HG03457 (cell line): ENCODE data around the gene NUDT5.
A peak's percentile ranks its signal among the peaks of the same experiment; 100 is the strongest.

Experiments used
- ATAC-seq: cut with Tn5 transposase; IDR thresholded peaks from one replicate; pipeline ENCODE4 v1.9.1; 2021; ENCODE audit warnings: moderate number of reproducible peaks; ENCODE audit not compliant: unreplicated experiment

The NUDT5 gene

DNA sequence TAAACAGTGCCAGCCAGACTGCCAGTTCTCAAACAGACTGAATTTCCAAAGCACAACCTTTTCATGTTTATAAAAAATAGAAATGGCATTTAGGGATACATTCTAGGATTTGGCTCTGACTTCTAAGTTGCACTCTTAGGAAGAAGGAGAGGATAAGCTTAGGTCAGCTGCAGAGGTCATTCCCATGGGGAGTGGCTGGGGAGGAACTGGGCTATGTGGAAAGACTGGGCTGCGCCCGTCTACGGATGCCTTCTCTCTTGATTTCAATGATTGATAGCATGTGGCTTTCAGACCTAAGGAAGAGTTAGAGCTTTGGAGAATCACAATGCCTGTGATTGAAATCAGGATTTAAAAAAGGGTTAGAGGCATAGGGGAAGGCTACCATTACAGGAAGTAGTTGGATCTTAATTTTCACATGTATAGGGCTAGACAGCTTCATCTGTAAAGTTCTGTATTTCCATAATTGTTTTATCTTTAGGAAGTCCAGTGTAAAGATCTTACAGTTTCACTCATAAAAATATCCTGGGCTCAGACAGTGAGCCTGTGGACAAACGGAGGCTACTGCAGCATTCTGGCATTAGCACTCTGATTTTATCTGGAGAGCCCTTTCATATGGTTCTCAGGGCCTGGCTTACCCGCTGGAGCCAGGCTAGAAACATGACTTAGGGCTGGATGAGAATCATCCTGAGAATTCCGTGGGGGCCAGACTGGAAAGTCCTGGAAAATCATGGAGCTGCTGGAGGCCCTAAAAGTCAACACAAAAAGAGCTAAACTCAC, 29.5 kb downstream of the NUDT5 start:
- no peak for ATAC-seq

DNA sequence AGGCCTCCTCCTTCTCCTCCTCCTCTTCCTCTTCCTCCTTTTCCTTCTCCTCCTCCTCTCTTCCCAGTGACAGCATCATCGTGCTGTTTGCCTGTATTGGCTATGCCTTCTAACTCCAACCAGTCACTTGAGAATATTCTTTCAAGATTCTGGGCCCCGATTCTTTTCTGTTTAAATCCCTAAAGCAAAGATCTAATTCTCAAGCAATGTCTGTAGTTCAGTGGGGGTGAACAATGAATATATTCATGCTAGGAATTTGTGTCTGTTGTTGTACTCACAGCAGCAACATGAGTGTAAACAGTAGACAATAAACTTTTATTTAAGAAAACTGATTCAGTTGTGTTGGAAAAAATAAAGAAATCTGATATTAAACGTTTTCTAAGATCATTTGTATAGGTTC, 30.7 kb downstream of the NUDT5 start:
- ATAC-seq: no peak

DNA sequence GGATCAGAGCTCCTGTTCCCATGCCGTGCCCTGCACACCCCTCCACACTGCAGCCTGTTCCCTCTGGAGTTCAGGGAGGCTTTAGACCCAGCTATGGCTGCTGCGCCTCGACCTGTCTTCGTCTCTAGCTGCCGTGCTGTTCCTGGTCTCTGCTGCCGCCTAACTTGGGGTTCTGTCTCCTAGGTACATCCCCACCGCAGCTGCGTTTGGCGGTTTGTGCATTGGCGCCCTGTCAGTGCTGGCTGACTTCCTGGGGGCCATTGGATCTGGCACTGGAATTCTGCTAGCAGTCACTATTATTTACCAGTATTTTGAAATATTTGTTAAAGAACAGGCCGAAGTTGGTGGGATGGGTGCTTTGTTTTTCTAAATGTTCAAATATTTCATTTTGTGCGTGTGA, 31.6 kb downstream of the NUDT5 start:
- ATAC-seq: no peak

DNA sequence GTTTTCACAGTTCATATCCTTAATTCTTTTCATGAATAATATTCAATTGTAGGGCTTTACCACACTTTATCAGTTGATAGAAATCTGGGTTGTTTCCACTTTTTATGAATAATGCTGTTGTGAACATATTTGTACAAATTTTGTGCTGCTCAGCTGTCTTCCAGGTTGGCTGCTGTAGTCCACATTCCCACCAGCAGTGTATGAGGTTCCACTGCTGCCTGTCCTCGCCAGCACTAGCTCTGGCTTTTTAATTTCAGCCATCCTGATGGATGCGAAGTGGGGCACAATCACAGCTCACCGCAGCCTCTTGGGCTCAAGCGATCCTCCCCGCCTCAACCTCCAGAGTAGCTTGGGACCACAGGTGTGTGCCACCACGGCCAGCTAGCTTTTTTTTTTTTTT, 32.8 kb downstream of the NUDT5 start:
- no peak for ATAC-seq

DNA sequence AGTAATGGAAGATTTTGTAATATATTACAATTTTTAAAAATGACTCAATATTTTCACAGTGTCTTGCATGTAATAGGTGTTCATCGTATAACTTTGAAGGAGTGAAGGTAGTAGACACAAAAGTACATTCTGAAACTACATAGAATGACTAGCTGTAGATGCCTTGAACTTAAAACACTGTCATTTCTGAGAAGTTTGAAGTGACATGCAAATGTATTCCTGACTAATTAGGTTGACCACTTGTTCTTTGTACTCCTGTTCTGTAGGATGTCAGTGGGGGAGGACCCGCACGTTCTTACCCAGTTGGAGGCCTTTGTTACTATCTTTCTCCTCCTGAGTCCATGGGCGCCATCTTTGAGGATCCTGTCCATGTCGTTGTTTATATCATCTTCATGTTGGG, 35.0 kb downstream of the NUDT5 start:
- no peak for ATAC-seq

DNA sequence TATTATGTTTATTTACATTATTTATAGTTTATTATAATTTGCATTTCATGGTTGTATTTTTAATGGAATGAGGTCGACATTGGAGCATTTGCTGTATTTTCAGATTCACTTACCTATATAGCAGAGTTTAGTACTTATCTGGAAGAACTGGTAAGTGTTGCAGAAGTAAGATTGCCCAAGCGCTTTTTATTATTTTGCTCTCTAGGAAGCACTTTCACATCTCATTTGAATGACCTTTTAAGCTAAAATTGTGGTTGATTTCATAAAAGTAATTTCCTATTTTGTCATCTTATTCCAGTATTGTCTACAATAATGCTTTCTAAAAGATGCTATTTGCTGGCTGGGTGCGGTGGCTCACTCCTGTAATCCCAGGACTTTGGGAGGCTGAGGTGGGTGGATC, 37.6 kb downstream of the NUDT5 start:
- no peak for ATAC-seq

DNA sequence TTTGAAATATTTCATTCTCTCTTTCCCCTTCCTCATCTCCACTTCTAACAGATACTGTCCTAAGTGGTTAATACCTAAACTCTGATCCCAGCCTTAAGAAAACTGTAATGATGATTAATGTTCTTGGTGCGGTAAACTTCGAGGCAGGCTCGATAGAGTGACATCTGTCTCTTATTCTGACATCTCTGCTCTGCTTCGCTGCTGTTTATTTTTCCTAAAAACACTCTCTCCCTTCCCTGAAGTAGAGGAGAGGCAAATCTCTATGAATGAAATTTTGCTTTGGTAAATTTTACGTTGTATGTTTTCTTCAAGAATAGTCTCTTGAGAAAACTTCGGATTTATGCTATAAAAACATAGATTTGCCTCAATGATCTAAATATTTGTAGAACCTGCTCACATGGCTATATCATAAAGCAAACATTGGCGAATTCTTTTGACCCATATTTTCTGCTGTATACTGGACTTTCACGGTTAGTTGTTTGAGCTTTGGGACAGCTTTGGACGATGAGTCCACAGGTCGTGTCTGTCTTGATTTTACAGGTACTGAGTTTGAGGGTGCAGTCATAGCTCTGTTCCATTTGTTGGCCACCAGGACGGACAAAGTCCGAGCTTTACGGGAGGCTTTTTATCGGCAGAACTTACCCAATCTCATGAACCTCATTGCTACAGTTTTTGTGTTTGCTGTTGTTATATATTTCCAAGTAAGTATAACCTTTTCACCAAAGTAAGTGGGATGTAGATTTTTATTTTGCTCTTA, 39.1 kb downstream of the NUDT5 start:
- ATAC-seq: no peak

DNA sequence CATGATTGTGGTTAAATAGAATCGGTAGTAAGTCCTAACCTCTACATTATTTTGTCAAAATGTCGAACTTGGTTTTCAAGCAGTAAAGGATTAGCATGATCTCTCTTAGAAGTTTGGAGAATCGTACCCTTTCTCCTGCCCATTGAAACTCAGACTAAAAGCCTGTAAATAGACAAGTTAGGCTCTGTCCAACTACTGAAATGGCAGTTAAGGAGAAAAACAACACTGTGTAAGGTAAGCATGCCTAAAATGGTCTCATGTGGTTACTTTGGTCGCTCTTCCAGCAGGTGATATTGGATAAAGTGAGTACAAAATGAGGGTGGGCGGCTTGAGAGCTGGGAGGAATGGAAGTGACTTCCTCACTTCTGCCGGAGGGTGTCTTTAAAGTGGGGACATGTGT, 41.2 kb downstream of the NUDT5 start:
- no peak for ATAC-seq

DNA sequence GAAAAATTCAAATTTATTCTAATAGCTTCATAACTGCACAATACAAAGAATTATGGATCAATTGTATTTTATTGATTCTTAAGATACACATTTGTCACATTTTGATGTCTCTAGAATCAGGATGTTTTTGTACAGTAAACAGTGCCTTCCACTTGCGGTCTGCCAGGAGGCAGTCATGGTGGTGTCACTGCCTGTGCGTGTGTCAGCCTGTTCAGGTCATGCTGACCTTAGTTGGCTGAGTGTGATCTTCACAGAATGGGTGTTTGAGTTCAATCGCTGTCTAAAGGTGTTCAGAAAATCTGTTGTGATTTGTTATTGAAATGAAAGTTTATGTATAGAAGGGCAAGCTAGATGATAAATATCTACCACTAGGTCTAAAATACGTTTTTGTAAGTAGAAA, 45.5 kb downstream of the NUDT5 start:
- no peak for ATAC-seq

DNA sequence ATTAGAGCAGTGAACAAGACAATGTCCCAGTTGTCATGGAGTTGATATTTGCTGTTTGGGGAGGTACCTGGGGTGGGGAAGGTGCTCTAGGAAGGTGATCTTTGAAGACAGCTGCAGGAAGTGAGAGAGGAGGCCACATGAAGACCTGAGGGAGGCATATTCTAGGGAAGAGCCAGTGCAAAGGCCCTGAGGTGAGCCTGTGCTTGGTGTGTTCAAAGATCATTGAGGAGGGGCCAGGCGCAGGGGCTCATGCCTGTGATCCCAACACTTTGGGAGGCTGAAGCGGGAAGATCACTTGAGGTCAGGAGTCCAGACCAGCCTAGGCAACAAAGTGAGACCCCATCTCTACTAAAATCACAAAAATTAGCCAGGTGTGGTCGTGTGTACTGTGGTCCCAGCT, 51.2 kb downstream of the NUDT5 start:
- no peak for ATAC-seq

DNA sequence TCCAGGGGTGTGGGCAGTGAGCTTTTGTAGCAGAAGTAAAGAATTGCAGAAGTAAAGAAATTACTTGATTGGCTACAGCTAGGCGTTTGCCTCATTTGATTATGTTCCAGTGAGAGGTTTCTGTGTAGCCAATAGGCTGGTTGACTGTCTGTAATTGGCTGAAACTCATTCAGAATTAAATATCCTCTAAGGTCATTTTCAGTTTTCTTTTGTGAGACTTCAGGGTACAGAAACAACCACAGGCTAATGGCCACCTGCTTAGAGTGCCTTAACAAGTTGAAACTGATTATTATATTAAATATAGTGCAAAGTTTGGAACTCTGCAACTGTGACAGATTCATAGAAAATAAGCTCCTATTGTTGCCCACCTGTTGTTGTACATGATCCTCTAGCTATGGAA, 55.7 kb downstream of the NUDT5 start:
- no peak for ATAC-seq

DNA sequence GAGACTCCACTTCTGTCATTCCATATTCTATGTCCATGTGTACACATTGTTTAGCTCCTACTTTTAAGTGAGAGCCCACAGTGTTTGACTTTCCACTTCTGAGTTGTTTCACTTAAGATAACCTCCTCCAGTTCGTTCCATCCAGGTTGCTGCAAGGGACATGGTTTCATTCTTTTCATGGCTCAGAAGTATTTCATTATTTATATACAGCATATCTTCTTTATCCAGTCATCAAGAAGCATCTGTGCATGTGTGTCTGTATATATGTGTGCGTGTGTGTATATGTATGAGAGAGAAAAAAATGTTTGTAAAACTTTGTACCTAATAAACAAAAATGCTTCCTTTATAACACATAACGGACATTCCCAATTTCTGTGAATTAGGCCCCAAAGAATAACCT, 60.1 kb downstream of the NUDT5 start:
- ATAC-seq: no peak

DNA sequence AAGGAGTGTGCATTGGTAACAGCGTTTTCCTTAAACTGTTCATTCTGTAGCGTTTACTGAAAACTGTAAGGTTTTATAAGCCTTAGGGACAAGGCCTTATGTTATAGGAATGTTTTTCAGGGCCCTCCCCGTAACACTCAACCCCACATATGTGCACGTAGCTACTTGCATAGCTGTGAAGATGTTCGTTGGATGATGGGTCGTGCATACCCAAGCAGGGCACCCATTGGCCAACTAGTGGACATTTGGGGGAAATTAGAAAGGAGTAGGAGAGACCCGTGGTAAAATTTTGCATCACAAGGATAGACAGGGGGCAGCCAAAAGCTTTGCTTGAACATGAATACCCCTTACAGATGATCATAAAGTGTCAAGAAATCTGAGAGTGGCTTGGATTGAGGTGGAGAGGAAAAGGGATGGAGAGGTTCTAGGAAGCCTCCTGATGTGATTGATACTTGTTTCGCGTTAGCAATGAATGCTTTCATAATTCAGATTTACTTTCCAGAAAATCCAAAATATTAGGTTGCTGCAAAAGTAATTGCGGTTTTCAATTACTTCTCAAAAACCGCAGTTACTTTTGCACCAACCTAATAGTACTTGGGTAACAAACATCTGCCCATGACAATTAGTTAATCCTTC, 65.3 kb downstream of the NUDT5 start:
- ATAC-seq: no peak

DNA sequence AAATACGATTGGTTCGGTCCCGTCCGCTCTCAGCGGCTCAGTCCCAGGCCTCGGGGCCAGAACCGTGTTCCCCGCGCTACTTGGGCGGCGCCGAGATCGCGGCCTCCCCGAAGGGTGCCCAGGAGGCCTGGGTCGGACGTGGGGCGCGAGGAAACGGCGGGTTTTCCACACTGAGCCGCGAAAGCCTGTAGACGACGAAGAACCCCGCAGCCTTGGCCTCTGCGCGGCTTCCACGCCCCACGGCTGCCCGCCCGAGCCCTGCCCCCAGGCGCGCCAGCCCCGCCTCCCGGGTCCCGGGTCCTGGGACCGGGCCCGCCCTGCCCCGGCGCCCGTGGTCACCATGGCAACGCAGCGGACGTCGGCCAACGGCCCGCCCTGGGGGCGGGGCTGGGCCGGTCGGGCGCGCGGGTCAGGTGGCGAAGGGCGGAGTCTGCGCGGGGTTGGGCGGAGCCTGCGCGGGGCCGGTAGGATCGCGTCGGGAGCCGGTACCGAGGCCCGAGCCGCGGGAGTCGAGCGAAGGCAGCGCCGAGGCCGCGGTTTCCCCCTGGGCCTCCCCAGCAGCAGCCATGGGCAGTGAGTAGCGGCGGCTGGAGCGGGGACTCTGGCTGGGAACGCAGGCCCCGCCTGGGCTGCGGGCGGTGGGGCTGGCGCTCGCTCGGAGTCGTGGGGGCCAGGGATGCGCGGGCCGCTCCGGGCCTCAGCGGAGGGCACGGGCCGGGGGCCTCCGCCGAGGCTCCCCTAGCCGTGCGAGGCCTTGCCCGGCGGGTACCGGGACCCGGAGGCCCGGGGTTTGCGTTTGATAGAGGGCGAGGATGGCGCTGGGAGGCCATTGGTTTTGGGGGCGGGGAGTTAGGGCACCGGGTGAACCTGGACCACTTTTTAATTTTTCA, 66.2 kb downstream of the NUDT5 start, which contains the start of gene SEC61A2:
Gene SEC61A2, plus strand, starts transcription at position 456 of the 890 bp plus-strand sequence. Its CDS starts 111 bp downstream, at position 567.
- peak; percentile 85 for ATAC-seq

DNA sequence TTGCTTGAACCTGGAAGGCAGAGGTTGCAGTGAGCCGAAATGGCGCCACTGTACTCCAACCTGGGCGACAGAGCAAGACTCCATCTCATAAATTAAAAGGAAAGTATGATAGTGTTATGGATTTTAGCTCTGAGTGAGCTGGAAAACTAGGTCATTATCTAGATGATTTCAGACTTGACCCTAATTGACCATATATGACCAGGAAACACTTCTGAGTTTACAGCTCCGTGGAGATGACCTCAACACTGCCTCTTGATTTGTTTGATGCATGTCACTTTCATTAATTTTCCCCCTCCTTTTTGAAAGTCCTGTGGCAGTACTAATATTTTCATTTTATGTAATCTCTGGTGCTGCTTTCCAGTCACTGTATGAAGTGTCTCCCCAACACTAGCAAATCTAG, 74.0 kb downstream of the NUDT5 start:
- peak; percentile 26 for ATAC-seq
